GM23338 (cell line): ENCODE data around the gene NUMB. TPM values are rescaled to one million over a fixed set of nuclear protein-coding genes. Genes with fewer than 3 reads are reported as not detected.

Experiments
- ATAC-seq: fragments of 200-7000 bp; cut with Tn5 transposase; 3 replicates; pipeline ENCODE4 v1.9.1; 2020
- DNase-seq: peaks from one replicate; pipeline ENCODE4 v3.0.0-alpha.2; 2015; ENCODE audit warnings: low spot score
- H2AFZ ChIP-seq: fragments of 200-600 bp; sonication (generic); 2 replicates; pipeline ENCODE4 v1.8.0; 2016; ENCODE audit warnings: antibody characterized with exemption, mild to moderate bottlenecking, moderate library complexity
- H3F3A ChIP-seq: fragments of 200-600 bp; sonication (generic); replicated peaks from 2 replicates; pipeline ENCODE4 v1.8.0; 2017; ENCODE audit warnings: antibody characterized with exemption, mixed run types, low read depth
- H3K27ac ChIP-seq: fragments of 200-600 bp; sonication (generic); 2 replicates; pipeline ENCODE4 v1.6.1; 2016; ENCODE audit warnings: low read depth
- H3K27me3 ChIP-seq: fragments of 200-600 bp; sonication (generic); 2 replicates; pipeline ENCODE4 v1.8.0; 2016; ENCODE audit warnings: mild to moderate bottlenecking, mixed run types, moderate library complexity; ENCODE audit not compliant: insufficient read depth
- H3K36me3 ChIP-seq: fragments of 200-600 bp; sonication (generic); 2 replicates; pipeline ENCODE4 v1.8.0; 2016; ENCODE audit warnings: mild to moderate bottlenecking; ENCODE audit not compliant: insufficient read depth
- H3K4me1 ChIP-seq: fragments of 200-600 bp; sonication (generic); 2 replicates; pipeline ENCODE4 v1.8.0; 2016; ENCODE audit warnings: mild to moderate bottlenecking, moderate library complexity; ENCODE audit not compliant: insufficient read depth
- H3K4me2 ChIP-seq: fragments of 200-600 bp; sonication (generic); 2 replicates; pipeline ENCODE4 v1.7.1; 2017; ENCODE audit warnings: mixed run types
- H3K4me3 ChIP-seq: fragments of 200-600 bp; sonication (generic); 2 replicates; pipeline ENCODE4 v1.6.1; 2016; ENCODE audit warnings: mixed run types
- H3K79me2 ChIP-seq: fragments of 200-600 bp; sonication (generic); replicated peaks from 2 replicates; pipeline ENCODE4 v1.8.0; 2017; ENCODE audit warnings: mild to moderate bottlenecking; ENCODE audit not compliant: insufficient read depth
- H3K9me2 ChIP-seq: fragments of 200-600 bp; sonication (generic); 2 replicates; pipeline ENCODE4 v1.8.0; 2017; ENCODE audit not compliant: insufficient read depth
- H4K20me1 ChIP-seq: fragments of 200-600 bp; sonication (generic); replicated peaks from 2 replicates; pipeline ENCODE4 v1.8.0; 2017; ENCODE audit warnings: mild to moderate bottlenecking; ENCODE audit not compliant: insufficient read depth
- H3K27ac Mint-ChIP-seq: 2 replicates; pipeline ENCODE4 v1.8.0; 2020; ENCODE audit warnings: inconsistent platforms, mild to moderate bottlenecking, moderate library complexity, mixed read lengths
- H3K27me3 Mint-ChIP-seq: 3 replicates; pipeline ENCODE4 v1.8.0; 2022; ENCODE audit warnings: low read depth, mild to moderate bottlenecking, moderate library complexity, mixed read lengths, inconsistent platforms; ENCODE audit not compliant: insufficient read depth, poor library complexity
- H3K36me3 Mint-ChIP-seq: 3 replicates; pipeline ENCODE4 v1.8.0; 2021; ENCODE audit warnings: low read depth, mild to moderate bottlenecking, inconsistent platforms, moderate library complexity, mixed read lengths
- H3K4me1 Mint-ChIP-seq: 3 replicates; pipeline ENCODE4 v1.8.0; 2020; ENCODE audit warnings: mild to moderate bottlenecking, inconsistent platforms, mixed read lengths
- H3K4me3 Mint-ChIP-seq: 3 replicates; pipeline ENCODE4 v1.8.0; 2021; ENCODE audit warnings: moderate library complexity, mild to moderate bottlenecking, inconsistent platforms, mixed read lengths
- H3K9me3 Mint-ChIP-seq: 3 replicates; pipeline ENCODE4 v1.8.0; 2020; ENCODE audit warnings: moderate library complexity, mild to moderate bottlenecking, inconsistent platforms, mixed read lengths
- CTCF ChIP-seq, 2 experiments: fragments of 200-600 bp in 1 of 2; sonication (generic) in 1 of 2; conservative IDR thresholded peaks; 2 replicates each; pipeline versions ENCODE4 v1.5.1 to v1.6.1; 2016 to 2017; ENCODE audit warnings: antibody characterized with exemption in 2 of 2, low read depth in 2 of 2, mild to moderate bottlenecking in 2 of 2, moderate library complexity in 1 of 2
- ETS1 ChIP-seq: IDR thresholded peaks from 2 replicates; pipeline ENCODE4 v1.6.1; 2016; ENCODE audit warnings: antibody characterized with exemption
- EZH2 ChIP-seq: fragments of 200-600 bp; sonication (generic); IDR thresholded peaks from one replicate; pipeline ENCODE4 v1.8.0; 2017; ENCODE audit warnings: antibody characterized with exemption, mild to moderate bottlenecking, low read depth; ENCODE audit not compliant: unreplicated experiment
- NANOG ChIP-seq: IDR thresholded peaks from 2 replicates; pipeline ENCODE4 v1.6.1; 2016; ENCODE audit warnings: antibody characterized with exemption, borderline replicate concordance
- POLR2AphosphoS5 ChIP-seq: IDR thresholded peaks from 2 replicates; pipeline ENCODE4 v1.6.1; 2016; ENCODE audit warnings: antibody characterized with exemption, low read depth
- REST ChIP-seq: IDR thresholded peaks from one replicate; pipeline ENCODE4 v1.6.1; 2018; ENCODE audit warnings: antibody characterized with exemption; ENCODE audit not compliant: unreplicated experiment
- polyA plus RNA-seq: library from polyadenylated mRNA; unstranded; fragments of >200 nt; fragmentation: Nextera tagmentation; extraction: Ambion mirVana; gene quantifications from 2 replicates; pipeline ENCODE4 v1.2.1, GENCODE V29; 2016
- total RNA-seq: library from RNA; depleted of rRNA; stranded (reverse); fragments of >200 nt; shearing (Covaris generic); gene quantifications from 2 replicates; pipeline ENCODE4 v1.2.3, GENCODE V29; 2014

NUMB gene
- total and polyA plus RNA-seq, 2 experiments from 2014 or later = 32.1 to 36.7 TPM

- ATAC-seq = peak; percentile 54
- no peak overlapping the region for H3K4me3 ChIP-seq
- Mint-ChIP-seq H3K4me3 (no peak overlapping the region), H3K36me3 (peaks cover 16% of the 10 kb centered on the region; the same call in 1 of the 3 replicates), H3K27me3 (peaks cover 8% of the 10 kb centered on the region), H3K9me3 (no peaks in the 10 kb centered on the region), H3K4me1 (no peaks in the 10 kb centered on the region; the same call in 2 of the 3 replicates), H3K27ac (peak overlapping the region; percentile 36; the same call in 1 of the 2 replicates)
- TF ChIP-seq ETS1 (no peak), CTCF (conservative IDR thresholded peaks at IDR 0.05; ENCODE audit: low read depth in 2 of 2) (peak in 1 of 2 experiments; percentile 48; a peak in 2 of 4 replicates)
- no peaks in the 10 kb centered on the region for H3K4me1 ChIP-seq
- 0 out of 2 replicates have a peak, but pooled peaks cover 2% of the 10 kb centered on the region for H3F3A ChIP-seq
- H3K9me2 ChIP-seq = no peaks in the 10 kb centered on the region
- H3K27me3 ChIP-seq = no peaks in the 10 kb centered on the region
- no peak overlapping the region for H3K4me2 ChIP-seq
- H3K27ac ChIP-seq = peak overlapping the region; percentile 55; the same call in 1 of the 2 replicates
- DNase-seq = no peak
- no peak overlapping the region for H2AFZ ChIP-seq
- H3K79me2 ChIP-seq = no peaks in the 10 kb centered on the region
- no peaks in the 10 kb centered on the region for H3K36me3 ChIP-seq
- H4K20me1 ChIP-seq = peaks cover 4% of the 10 kb centered on the region; the same call in 1 of the 2 replicates
Measured at GRCh38 chr14:73500360-73500759, 42.0 kb upstream of the NUMB start.

- 0 out of 2 replicates have a peak, but pooled peaks cover 5% of the 10 kb centered on the region for H3K36me3 ChIP-seq
- TF ChIP-seq REST (no peak), EZH2 (no peak), NANOG (no peak), CTCF (conservative IDR thresholded peaks at IDR 0.05; ENCODE audit: low read depth in 2 of 2) (no peak), POLR2AphosphoS5 (no peak)
Measured at GRCh38 chr14:73494593-73494992, 36.2 kb upstream of the NUMB start.

More at GRCh38 chr14:73494593-73494992, 36.2 kb upstream of the NUMB start:
- Histone ChIP-seq H3K27ac (no peak overlapping the region), H3K27me3 (peaks cover 10% of the 10 kb centered on the region; the same call in 1 of the 2 replicates), H2AFZ (no peak overlapping the region), H3K4me1 (peaks cover 22% of the 10 kb centered on the region), H3F3A (0 out of 2 replicates have a peak, but pooled peaks cover 4% of the 10 kb centered on the region), H4K20me1 (peaks cover 26% of the 10 kb centered on the region), H3K9me2 (no peaks in the 10 kb centered on the region), H3K79me2 (peaks cover 40% of the 10 kb centered on the region), H3K4me3 (no peak overlapping the region), H3K4me2 (no peak overlapping the region)
- Mint-ChIP-seq H3K36me3 (peaks cover 39% of the 10 kb centered on the region), H3K4me3 (no peak overlapping the region), H3K27ac (no peak overlapping the region), H3K4me1 (peaks cover 18% of the 10 kb centered on the region), H3K27me3 (peaks cover 19% of the 10 kb centered on the region), H3K9me3 (peaks cover 6% of the 10 kb centered on the region; the same call in 2 of the 3 replicates)
- DNase-seq (no peak), ATAC-seq (no peak)
